Smooth muscle cell (in vitro differentiated cells): ENCODE measurements around the gene GDF2. TPM values are rescaled to one million over a fixed set of nuclear protein-coding genes. Genes with fewer than 3 reads are reported as not detected.
A peak's percentile ranks its signal among the peaks of the same experiment; 100 is the strongest.

Experiments
- DNase-seq: peaks from one replicate; lab custom pipeline; 2025; ENCODE audit not compliant: unreplicated experiment; lab: John Stamatoyannopoulos, UW
- H2AFZ ChIP-seq: fragments of 200-600 bp; sonication (generic); 2 replicates; pipeline ENCODE4 v1.6.0; 2016; ENCODE audit warnings: antibody characterized with exemption, low read depth, mild to moderate bottlenecking
- H3F3A ChIP-seq: fragments of 200-600 bp; sonication (generic); 2 replicates; pipeline ENCODE4 v1.6.0; 2017; ENCODE audit warnings: antibody characterized with exemption, low read depth
- H3K27ac ChIP-seq: fragments of 200-600 bp; sonication (generic); 2 replicates; pipeline ENCODE4 v1.5.1; 2016; ENCODE audit warnings: low read depth, mild to moderate bottlenecking
- H3K27me3 ChIP-seq: fragments of 200-600 bp; sonication (generic); 2 replicates; pipeline ENCODE4 v1.6.1; 2016; ENCODE audit warnings: low read depth, mild to moderate bottlenecking
- H3K36me3 ChIP-seq: fragments of 200-600 bp; sonication (generic); 2 replicates; pipeline ENCODE4 v1.5.1; 2016; ENCODE audit warnings: low read depth
- H3K4me1 ChIP-seq: fragments of 200-600 bp; sonication (generic); 2 replicates; pipeline ENCODE4 v1.5.1; 2016; ENCODE audit warnings: low read depth
- H3K4me2 ChIP-seq: fragments of 200-600 bp; sonication (generic); 2 replicates; pipeline ENCODE4 v1.6.0; 2016; ENCODE audit warnings: mild to moderate bottlenecking
- H3K4me3 ChIP-seq: fragments of 200-600 bp; sonication (generic); 2 replicates; pipeline ENCODE4 v1.5.1; 2016; ENCODE audit warnings: mild to moderate bottlenecking
- H3K79me2 ChIP-seq: fragments of 200-600 bp; sonication (generic); 2 replicates; pipeline ENCODE4 v1.6.0; 2016; ENCODE audit warnings: low read depth, mild to moderate bottlenecking
- H3K9ac ChIP-seq: fragments of 200-600 bp; sonication (generic); 2 replicates; pipeline ENCODE4 v1.6.0; 2016; ENCODE audit warnings: low read depth
- H3K9me3 ChIP-seq: fragments of 200-600 bp; sonication (generic); replicated peaks from 2 replicates; pipeline ENCODE4 v1.5.1; 2016; ENCODE audit warnings: low read depth
- H4K20me1 ChIP-seq: fragments of 200-600 bp; sonication (generic); 2 replicates; pipeline ENCODE4 v1.6.0; 2016; ENCODE audit warnings: low read depth
- WGBS: methylation state at CpG from one replicate; pipeline ENCODE4 v1.1.7; 2016; ENCODE audit warnings: low lambda C conversion rate; 5-methylcytosine and 5-hydroxymethylcytosine counted together
- polyA plus RNA-seq: library from polyadenylated mRNA; unstranded; fragments of >200 nt; fragmentation: Nextera tagmentation; extraction: Ambion mirVana; gene quantifications from 2 replicates; pipeline ENCODE4 v1.2.1, GENCODE V29; 2016
- total RNA-seq: library from RNA; depleted of rRNA; stranded (reverse); fragments of >200 nt; gene quantifications from 2 replicates; pipeline ENCODE4 v1.2.3, GENCODE V29; 2014
- TF ChIP-seq, protein P1 (sequence below): fragments of 200-600 bp; sonication (generic); IDR thresholded peaks from 2 replicates; pipeline ENCODE4 v1.5.1; 2017; ENCODE audit warnings: borderline replicate concordance, mild to moderate bottlenecking, antibody characterized with exemption; ENCODE audit not compliant: insufficient read depth, poor library complexity, severe bottlenecking

GDF2 gene
- total and polyA plus RNA-seq, 2 experiments from 2014 or later = not detected

DNA sequence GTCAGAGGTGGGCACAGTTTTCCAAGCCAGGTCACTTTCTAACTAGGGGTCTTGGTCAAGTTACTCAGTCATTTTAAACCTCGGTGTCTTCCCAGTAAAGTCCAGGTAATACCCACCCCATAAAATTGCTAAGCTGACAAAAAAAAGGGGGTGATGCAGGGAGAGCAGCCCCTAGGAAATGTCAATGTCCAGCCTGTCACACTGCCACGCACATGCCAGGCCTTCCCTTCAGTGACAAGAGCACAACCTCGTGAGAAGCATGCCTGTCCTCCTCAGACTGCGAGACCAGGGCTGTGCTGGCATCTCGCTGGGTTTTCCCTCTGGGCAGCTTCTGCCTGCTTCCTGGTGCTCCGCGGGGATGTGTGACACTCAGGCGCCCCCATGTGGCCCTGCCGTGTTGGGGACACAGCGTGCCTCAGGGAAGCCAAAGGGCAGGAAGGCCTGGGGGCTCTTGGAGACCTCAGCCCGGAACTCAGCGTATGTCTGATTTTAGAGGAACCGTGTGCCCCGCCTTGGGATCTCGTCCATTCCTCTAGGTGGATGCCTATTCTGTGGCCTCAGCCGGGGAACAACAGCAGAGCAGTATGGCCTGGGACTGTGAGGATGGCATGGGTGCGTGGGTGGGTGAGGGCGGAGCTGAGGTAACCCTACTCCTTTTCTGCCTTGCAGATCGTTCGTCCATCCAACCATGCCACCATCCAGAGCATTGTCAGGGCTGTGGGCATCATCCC is 10.2 kb upstream of the GDF2 start:
- H3F3A ChIP-seq = no peaks in the 10 kb centered on the region
- H3K79me2 ChIP-seq = no peaks in the 10 kb centered on the region
- no peaks in the 10 kb centered on the region for H3K9me3 ChIP-seq
- no peak overlapping the region for H2AFZ ChIP-seq
- H3K4me2 ChIP-seq = no peak overlapping the region
- TF ChIP-seq, protein P1, sequence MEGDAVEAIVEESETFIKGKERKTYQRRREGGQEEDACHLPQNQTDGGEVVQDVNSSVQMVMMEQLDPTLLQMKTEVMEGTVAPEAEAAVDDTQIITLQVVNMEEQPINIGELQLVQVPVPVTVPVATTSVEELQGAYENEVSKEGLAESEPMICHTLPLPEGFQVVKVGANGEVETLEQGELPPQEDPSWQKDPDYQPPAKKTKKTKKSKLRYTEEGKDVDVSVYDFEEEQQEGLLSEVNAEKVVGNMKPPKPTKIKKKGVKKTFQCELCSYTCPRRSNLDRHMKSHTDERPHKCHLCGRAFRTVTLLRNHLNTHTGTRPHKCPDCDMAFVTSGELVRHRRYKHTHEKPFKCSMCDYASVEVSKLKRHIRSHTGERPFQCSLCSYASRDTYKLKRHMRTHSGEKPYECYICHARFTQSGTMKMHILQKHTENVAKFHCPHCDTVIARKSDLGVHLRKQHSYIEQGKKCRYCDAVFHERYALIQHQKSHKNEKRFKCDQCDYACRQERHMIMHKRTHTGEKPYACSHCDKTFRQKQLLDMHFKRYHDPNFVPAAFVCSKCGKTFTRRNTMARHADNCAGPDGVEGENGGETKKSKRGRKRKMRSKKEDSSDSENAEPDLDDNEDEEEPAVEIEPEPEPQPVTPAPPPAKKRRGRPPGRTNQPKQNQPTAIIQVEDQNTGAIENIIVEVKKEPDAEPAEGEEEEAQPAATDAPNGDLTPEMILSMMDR = peak; percentile 94
- no peaks in the 10 kb centered on the region for H3K36me3 ChIP-seq
- 36% methylated on average over 20 of the region's 20 CpGs for WGBS
- peaks cover 7% of the 10 kb centered on the region for H3K27me3 ChIP-seq
- H3K27ac ChIP-seq = no peak overlapping the region
- DNase-seq = peak; percentile 49
- H3K9ac ChIP-seq = no peak overlapping the region
- H4K20me1 ChIP-seq = no peaks in the 10 kb centered on the region
- H3K4me3 ChIP-seq = no peak overlapping the region
- no peaks in the 10 kb centered on the region for H3K4me1 ChIP-seq

DNA sequence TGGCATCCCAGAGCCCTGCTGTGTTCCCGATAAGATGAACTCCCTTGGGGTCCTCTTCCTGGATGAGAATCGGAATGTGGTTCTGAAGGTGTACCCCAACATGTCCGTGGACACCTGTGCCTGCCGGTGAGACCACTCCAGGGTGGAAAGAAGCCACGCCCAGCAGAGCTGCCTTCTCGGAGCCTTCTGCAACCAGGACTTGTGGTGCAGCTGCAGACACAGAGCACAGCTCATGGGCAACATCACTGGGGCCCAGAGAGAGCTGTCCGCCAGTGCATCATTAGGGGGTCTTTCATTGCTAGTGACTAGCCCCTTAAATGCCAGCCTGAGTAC is 9.6 kb upstream of the GDF2 start:
- TF ChIP-seq, protein P1 = no peak
- 83% methylated on average over 7 of the region's 7 CpGs for WGBS
- DNase-seq = no peak
- no peak overlapping the region for H3K4me3 ChIP-seq
- peaks cover 2% of the 10 kb centered on the region for H3K27me3 ChIP-seq
- H2AFZ ChIP-seq = no peak overlapping the region
- H3F3A ChIP-seq = no peaks in the 10 kb centered on the region
- no peaks in the 10 kb centered on the region for H3K36me3 ChIP-seq
- H3K9ac ChIP-seq = no peak overlapping the region
- no peak overlapping the region for H3K27ac ChIP-seq
- H3K4me2 ChIP-seq = no peak overlapping the region
- H4K20me1 ChIP-seq = no peaks in the 10 kb centered on the region
- no peaks in the 10 kb centered on the region for H3K79me2 ChIP-seq
- no peaks in the 10 kb centered on the region for H3K9me3 ChIP-seq
- H3K4me1 ChIP-seq = no peaks in the 10 kb centered on the region

DNA sequence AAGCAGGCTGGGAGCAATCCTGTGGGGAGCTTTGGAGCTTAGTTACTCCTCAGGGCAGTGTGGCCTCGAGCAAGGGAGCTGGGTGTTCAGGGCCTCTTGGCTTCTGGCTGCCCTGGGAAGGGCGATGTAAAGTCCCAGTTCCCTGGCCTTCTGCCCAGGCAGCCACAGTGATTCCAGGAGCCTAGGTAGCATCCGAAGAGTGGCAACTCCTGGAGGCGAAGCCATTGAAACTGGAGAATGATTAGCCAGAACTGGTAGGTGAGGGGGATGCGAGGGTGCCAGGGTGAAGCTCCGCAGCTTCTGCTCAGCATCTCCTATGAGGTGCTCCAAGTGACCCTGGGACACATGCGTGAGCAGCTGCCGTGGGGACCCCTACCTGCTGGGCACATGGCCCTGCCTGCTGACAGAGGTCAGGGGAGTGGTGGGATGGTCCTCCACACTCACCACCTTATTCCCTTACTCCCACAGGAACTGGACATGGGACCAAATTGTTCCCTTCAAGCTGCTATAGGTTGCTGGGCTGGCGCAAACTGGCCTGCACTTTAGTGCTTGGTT is 7.8 kb upstream of the GDF2 start:
- no peaks in the 10 kb centered on the region for H3K9me3 ChIP-seq
- no peaks in the 10 kb centered on the region for H3K36me3 ChIP-seq
- no peaks in the 10 kb centered on the region for H4K20me1 ChIP-seq
- WGBS = 88% methylated on average over 9 of the region's 9 CpGs
- H3K9ac ChIP-seq = no peak overlapping the region
- no peak overlapping the region for H3K4me2 ChIP-seq
- DNase-seq = no peak
- H3K79me2 ChIP-seq = no peaks in the 10 kb centered on the region
- TF ChIP-seq, protein P1 = no peak
- H3F3A ChIP-seq = no peaks in the 10 kb centered on the region
- no peak overlapping the region for H3K4me3 ChIP-seq
- no peak overlapping the region for H3K27ac ChIP-seq
- H2AFZ ChIP-seq = no peak overlapping the region
- H3K4me1 ChIP-seq = no peaks in the 10 kb centered on the region
- no peaks in the 10 kb centered on the region for H3K27me3 ChIP-seq

DNA sequence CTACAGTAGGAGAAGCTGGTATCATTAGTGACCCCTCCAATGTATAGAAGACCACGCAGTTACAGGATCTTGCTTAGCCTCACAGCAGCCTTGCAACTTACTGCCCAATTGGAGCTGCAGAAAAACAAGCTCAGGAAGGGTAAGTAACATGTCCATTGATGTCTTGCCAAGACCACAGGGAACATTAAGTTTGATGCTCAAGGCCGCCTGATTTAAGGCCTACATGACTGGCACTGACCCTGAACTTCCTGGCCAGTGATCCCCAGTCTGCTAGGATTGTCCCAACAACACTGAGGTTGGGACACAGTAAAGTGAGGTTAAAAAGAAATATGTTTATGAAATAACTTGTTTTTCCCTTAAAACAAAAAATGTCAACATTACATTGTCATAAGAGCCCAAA is 6.8 kb upstream of the GDF2 start:
- Histone ChIP-seq H3K4me1 (no peaks in the 10 kb centered on the region), H3K36me3 (no peaks in the 10 kb centered on the region), H3K79me2 (no peaks in the 10 kb centered on the region), H4K20me1 (no peaks in the 10 kb centered on the region), H3K27me3 (no peaks in the 10 kb centered on the region), H3K4me2 (no peak overlapping the region), H3F3A (no peaks in the 10 kb centered on the region), H3K27ac (no peak overlapping the region), H2AFZ (no peak overlapping the region), H3K4me3 (no peak overlapping the region), H3K9ac (no peak overlapping the region), H3K9me3 (no peaks in the 10 kb centered on the region)
- 91% methylated on average over 2 of the region's 2 CpGs for WGBS
- TF ChIP-seq, protein P1 = no peak
- DNase-seq = no peak
